ENCODE measurements around the gene MAL.

Gene MAL

GRCh38 chr2:95050385-95051300 is 25.1 kb downstream of the MAL start:
- no peak for DNase-seq

- DNase-seq, result no peak
These were observed 26.1 kb downstream of the MAL start for GRCh38 chr2:95051626-95052025.

DNA sequence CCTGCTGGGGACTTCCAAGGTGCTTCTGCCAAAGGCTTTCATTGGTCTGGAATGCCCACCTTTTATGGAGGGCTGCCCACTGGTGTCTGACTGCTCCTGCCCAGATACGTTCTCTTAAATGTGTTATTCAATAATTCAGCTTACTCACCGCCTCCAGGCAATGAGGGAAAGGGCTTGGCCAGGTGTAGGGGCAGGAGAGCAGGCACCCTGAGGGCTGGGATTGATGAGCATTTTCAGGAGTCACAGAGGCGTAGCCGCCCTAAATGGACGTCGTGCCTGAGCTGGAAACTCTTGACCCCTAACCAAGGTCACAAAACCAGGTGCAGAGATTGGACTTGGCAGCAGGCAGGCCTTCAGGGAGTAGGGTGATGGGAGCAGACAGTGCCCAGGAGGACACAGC is 26.8 kb downstream of the MAL start:
- DNase-seq, result no peak

GRCh38 chr2:95052804-95053479 is 27.4 kb downstream of the MAL start:
- no peak for DNase-seq

DNA sequence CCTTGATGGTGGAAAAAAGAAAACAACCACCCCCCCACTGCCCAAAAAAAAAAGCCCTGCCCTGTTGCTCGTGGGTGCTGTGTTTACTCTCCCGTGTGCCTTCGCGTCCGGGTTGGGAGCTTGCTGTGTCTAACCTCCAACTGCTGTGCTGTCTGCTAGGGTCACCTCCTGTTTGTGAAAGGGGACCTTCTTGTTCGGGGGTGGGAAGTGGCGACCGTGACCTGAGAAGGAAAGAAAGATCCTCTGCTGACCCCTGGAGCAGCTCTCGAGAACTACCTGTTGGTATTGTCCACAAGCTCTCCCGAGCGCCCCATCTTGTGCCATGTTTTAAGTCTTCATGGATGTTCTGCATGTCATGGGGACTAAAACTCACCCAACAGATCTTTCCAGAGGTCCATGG is 28.0 kb downstream of the MAL start:
- DNase-seq, result no peak

- DNase-seq, result no peak
These were observed 28.5 kb downstream of the MAL start for GRCh38 chr2:95054016-95054415.

- no peak for DNase-seq
These were observed 29.8 kb downstream of the MAL start for GRCh38 chr2:95055262-95055661.

DNA sequence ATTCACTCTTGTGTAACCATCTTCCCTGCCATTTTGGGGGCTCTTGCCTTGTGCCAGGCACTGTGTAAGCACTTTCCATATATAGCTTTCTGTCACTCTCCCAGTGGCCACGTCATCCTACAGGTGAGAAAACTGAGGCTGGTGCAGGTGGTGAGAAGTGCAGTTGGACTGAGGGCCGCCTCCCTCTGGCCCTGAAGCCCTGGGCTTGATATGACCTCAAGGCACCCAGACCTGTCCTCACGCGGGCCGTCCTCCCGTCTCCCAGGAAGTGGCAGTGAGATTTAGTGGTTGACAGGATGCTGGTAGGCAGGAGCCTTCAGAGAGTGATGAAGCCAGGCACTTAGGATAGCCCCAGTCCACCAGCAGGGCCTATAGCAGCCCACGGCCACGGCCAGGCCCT is 30.5 kb downstream of the MAL start:
- DNase-seq, result no peak

DNA sequence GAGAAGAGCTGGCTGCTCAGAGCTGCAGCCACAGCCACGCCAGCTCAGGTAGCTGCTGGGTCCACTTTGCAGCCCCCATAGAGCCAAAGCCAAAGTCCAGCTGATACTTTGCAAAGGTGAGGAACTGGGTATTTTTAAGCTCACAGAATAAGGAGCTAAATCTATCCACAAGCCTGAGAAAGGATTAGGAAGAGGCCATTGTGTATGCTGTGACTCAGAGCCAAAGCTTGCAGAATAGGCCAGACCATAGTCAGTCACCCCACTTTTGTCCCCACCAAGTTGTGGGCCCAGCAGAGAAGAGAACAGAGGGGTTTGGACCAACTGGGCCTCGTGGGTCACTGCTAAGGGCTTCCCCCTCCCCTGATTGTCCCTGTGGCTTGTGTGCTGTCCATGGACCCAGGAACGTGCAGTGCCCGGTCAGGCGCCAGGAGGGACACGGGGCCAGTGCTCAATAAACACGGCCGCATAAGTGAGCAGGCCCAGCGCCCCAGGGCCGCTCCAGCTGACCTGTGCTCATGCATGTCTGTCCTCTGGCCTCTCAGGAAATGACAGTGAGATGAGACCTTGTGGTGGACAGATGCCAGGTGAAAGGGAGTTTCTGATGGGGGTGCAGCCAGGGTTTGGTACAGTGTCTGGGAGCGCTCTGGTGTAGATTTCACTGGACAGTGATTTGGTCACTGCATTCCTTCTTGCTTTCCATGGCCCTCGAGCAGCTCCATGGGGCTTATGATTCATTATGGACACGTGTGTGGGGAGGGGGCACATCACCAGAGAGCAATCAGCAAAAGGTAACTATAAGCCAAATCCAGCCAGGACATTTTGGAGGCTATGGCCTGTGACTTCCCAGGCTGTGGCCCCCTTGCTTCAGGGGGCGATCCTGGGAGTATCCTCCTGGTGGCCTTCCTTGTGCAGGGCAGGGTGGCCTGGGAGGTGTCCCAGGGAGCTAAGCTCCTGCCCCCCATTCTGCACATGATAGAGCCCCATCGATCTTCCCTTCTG is 31.3 kb downstream of the MAL start:
- no peak for DNase-seq

DNA sequence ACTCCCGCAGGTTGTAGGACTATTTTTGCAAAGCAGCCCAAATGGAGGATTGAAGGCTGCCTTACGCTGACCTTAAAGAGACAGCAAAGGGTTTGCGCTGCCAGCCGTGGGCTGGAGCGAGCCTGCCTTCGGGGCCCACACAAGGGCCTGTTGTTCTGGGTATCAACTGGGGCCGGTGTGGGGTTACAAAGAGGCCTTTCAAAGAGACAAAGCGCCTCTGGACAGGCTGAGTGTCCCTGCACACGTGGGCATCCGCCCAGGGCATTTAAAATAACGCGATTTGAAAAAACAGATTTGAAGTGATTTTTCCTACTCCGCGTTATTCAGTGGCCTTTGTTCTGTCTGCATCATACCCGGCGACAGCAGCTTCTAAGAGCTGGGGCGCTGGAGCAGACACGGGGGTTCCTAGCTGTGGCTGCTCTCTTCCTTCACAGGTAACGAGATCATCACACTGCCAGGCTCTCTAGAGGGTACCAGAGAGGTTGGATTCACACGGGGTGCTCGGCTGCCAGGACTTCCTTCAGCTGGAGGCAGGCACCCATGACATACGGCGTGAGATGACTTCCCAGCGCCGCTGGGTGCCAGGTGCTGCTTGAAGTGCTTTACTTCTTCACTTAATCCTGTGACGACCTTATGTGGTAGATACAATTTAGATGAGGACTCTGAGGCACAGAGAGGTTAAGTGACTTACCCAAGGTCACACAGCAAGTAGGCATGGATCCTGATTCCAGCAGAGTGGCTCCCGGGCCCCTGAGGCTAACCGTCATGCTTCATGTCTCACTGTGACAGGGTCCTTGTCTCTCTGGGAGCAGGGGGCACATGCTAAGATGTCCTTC is 32.2 kb downstream of the MAL start:
- DNase-seq, result no peak

GRCh38 chr2:95058466-95058988 is 33.0 kb downstream of the MAL start:
- DNase-seq, result no peak

DNA sequence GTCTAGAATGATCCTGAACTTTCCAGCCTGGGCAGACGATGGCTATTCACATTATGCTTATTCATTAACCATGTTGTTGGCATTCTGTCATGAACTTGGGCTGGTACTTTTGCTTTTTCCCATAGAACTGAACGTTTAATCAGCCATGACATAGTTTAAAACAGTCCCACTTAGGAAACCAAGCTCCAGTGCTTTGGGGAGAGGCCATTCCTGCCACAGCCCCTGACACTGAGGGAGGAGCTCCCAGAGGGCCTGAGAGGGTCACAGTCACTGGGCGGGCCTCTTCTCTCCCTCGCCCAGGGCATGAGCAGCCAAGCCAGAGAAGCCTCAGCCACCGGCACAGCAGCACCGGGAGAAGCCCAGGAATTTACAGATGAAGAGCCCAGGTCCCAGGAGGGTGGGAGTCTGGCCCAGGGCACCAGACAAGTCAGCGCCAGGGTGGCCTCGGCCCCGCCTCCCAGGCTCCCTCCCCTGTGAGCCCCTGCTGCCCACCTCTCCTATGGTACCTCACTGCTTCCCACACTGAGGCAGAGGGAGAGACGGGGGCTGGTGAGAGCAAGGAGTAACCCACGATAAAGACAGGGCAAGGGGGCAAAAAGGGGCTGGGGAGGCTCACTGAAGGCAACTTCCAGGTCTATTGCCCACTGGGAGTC is 33.6 kb downstream of the MAL start:
- DNase-seq, result no peak

GRCh38 chr2:95059656-95060370 is 34.3 kb downstream of the MAL start:
- no peak for DNase-seq

DNA sequence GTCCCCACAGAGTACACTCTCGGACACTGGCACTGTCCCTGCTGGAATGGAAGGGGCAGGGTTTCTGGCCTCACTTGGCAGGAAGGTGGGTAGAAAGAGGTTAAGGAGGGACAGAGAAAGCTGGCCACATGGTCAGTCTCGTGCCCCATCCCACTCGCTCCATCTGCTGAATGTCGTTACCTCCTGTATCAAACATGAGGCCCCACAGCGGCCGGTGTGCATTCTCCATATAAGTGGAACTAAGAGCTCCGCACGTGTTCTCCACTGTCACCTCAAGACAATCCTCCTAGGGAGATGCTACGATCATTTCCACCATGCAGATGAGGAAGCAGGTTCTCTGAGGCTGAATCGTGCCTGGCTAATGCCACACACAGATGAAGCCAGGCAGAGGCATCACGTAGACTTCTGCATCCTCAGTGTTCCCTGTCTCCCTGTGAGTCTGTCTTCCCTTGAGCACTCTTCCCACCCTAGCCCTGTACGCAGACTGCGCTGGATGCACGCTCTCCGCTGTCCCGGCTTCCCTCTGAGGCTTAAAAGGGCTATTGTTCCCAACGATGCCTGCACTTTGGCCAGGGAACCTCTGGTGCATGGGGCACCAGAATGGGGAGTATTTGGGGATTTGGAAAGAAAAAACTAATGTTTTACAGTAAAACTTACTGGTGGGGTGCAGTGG is 35.1 kb downstream of the MAL start:
- no peak for DNase-seq

- DNase-seq, result no peak
These were observed 35.6 kb downstream of the MAL start for GRCh38 chr2:95061119-95061512.

- DNase-seq, result no peak
These were observed 36.2 kb downstream of the MAL start for GRCh38 chr2:95061601-95062183.

DNA sequence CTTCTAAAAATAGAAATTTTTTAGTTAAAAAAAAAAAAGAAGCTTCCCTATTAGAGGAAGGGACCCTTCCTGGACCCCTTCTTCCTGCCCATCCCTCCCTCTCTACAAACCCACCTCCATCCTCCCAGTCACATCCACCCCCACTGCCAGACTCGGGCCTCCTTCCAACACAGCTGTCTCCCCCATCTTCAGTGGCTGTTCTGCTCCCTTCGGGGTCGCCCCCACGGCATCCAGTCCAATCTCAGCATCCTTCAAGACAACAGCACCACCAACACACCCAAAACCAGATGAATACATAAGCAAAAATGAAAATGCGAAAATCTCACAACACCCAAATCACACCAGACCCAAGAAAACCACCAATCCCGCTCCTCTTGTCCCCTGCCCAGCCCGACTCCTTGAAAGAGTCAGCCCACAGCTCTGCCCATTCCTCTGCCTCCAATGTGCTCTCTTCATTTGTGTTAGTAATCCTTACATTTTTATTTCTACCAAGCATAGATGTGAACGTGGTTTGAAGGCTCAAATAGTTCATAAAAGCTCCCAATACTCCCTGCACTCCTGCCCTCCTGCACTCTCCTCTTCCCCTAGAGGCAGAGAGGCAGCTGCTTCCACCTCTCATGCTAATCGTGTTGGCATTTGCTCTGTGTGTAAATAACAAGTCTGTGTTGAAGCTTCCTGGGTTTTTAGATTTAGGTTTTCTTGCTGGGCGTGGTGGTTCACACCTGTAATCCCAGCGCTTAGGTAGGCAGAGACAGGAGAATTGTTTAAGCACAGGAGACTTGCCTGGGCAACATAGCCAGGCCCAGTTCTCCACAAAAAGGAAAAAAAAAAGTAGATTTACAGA is 37.0 kb downstream of the MAL start:
- no peak for DNase-seq

GRCh38 chr2:95063086-95063958 is 37.8 kb downstream of the MAL start:
- no peak for DNase-seq
